GM21526 (cell line): ENCODE measurements around the gene ABHD16A.

ENCODE experiments used
- ATAC-seq: cut with Tn5 transposase; IDR thresholded peaks from one replicate; pipeline ENCODE4 v1.9.1; 2021; ENCODE audit warnings: moderate library complexity; ENCODE audit not compliant: unreplicated experiment, low FRiP score

ABHD16A gene

GRCh38 chr6:31663961-31664789, 38.9 kb downstream of the ABHD16A start:
- no peak for ATAC-seq

DNA sequence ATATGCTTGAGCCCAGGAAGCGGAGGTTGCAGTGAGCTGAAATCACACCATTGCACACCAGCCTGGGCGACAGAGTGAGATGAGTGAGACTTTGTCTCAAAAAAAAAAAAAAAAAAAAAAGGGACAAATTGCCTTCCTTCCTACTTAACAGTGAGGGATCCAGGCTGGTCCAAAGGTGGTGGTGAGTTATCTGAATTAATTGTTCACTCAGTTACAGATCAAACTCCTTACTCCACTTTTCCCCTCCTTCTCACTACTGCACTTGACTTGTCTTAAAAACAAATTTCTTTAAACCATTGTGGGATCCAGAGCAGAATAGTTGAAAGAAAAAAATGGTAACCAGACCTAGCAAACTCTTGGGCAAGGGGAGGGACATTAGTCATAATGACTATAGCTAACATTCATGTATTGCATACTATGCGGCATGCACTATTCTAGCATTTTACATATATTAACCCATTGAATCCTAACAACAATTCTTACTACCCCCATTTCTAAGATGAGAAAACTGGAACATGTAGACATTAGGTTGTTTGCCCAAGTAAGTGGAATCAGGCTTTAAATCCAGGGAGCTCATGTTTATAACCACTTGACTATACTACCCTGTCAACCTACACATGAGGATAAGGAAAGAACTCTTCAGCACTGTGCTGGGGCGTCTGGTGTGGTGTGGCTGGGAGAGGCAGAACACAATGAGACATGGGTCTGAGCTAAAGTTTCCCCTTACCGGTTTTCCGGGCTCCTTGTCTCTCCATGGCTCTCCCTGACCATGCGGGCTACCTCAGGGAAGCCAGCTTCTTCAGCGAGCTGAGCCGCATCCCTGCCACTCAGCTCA, 39.8 kb downstream of the ABHD16A start:
- no peak for ATAC-seq

DNA sequence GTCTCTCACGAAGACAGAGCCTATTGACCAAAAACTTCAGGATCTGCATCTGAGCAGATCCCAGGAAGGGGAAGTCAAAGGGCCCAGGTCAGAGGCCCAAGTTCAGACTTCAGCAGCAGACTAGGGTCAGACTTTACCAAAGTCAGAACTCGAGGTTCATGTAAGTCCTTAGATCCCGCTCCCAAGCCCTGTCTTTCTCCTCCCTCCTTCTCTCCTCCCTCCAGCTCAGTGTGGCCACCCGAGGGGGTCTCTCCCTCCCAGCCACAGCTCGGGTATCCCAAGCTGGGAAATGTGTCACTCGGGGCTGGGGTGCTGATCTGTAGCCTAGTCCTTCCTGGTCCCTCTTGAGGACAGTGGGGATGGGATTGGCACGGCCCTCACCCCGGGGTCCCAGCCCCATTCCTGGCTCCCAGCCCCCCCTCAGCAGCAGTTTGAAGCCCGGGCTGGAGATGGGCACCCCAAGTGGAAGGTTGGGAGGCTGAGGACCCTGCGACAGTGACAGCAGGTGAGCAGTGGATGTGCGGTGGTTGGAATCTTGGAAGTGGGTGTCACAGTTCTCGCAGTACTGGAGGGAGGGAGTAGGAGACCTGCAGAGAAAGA, 40.9 kb downstream of the ABHD16A start:
- no peak for ATAC-seq

DNA sequence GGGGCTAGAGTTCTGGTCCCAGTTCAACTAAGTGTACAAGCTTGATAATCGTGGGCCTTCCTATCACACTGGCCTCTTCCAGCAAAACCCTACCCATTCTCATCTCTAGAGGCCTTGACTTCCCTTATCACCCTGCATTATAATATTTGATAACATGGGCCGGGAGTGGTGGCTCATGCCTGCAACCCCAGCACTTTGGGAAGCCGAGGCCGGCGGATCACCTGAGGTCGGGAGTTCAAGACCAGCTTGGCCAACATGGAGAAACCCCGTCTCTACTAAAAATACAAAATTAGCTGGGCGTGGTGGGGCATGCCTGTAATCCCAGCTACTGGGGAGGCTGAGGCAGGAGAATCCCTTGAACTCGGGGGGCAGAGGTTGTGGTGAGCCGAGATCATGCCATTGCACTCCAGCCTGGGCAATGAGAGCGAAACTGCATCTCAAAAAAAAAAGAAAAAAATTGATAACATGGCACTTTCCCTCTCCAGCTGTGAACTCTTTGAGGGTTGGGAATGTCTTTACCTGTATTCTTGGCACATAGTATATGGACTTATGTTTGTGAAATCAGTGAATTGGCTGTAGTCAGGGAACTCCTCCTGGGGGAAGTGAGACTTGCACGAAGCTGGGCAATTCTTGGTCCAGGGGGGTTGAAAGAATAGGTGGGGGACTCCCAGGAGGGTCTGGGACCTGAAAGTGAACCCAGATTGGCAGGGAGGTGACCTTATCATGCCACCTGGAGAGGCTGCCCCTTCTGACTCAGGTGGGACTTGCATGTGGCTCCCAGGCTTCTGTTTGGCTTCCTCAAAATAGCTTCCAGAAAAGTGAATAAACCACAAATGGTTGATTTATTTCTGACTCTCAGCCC, 41.6 kb downstream of the ABHD16A start:
- no peak for ATAC-seq

DNA sequence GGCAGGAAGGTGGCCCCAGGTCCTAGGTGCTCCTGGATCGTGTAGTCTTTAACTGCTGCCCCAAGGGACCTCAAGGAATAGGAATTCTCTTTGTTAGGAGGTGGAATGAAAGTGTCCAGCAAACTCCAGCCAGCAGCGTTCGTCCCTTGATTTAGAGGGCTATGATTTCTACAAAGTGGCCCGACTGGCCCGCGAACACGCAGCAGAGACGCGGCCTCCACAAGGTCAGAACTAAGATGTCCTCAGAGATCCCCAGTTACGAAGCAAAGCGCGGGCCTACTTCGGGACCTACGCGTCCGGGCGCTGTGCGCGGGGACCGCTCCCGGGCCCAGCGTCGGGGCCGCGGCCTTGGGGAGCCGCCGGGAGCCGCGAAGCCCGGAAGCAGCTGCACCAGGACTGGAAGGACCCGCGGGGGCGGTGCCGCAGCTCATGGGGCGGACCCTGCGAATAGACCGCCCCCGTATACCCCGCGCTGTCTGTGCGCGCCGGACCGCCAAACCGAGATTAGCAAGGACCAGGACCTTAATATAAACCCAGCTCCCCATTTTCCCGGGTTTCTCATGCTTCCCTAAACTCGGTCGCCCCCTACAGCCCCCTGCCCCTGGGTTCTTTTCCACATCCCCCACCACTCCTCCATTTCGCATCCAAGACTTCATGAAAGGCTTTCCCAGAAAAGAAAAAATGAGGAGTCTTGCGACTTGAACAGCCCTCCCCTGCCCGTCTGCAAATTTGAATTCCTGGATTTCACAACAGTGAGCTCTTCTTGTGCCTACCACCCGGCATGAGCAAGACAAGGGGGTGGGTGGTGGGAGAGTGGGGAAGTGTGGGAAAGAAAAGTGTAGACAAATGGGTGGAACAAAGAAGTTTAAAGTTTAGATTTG, 42.5 kb downstream of the ABHD16A start, which contains the start of gene C6orf47:
Gene C6orf47, minus strand, starts transcription at position 398 of the 881 bp plus-strand sequence. CDS start 831 bp downstream, outside the sequence.
- ATAC-seq: peak; percentile 41

GRCh38 chr6:31659649-31660380, 43.3 kb downstream of the ABHD16A start:
- no peak for ATAC-seq

DNA sequence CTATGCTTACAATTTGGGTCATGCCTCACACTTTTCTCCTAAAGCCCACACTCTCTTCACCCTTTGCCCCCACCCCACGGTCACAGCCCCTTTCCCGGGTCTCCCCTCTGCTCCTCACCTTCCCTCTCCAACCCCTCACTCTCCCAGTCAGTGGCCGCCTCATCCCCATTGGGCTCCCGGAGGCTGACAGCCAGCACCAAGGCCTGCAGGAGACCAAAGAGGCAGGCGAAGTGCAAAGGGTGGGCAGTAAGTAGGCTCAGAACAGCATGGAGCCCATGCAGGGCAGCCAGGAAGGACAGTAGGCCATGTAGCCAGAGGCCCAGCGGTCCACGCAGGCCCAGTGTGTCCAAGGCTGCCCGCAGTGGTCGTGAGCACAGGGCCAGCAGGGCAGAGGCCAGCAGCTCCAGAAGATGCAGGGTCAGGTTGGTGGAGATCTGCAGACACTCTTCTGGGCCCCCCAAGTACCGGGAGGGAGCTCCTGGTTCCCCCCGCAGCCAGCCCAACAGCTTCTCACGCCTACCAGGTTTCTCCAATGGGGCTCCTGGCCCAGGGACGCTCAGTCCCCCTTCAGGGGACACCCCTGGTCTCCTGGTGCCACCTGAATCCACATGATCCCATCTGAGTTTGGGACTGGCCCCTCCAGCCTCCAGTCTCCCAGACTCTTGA, 44.0 kb downstream of the ABHD16A start:
- no peak for ATAC-seq

GRCh38 chr6:31658158-31658688, 44.9 kb downstream of the ABHD16A start:
- ATAC-seq: no peak

DNA sequence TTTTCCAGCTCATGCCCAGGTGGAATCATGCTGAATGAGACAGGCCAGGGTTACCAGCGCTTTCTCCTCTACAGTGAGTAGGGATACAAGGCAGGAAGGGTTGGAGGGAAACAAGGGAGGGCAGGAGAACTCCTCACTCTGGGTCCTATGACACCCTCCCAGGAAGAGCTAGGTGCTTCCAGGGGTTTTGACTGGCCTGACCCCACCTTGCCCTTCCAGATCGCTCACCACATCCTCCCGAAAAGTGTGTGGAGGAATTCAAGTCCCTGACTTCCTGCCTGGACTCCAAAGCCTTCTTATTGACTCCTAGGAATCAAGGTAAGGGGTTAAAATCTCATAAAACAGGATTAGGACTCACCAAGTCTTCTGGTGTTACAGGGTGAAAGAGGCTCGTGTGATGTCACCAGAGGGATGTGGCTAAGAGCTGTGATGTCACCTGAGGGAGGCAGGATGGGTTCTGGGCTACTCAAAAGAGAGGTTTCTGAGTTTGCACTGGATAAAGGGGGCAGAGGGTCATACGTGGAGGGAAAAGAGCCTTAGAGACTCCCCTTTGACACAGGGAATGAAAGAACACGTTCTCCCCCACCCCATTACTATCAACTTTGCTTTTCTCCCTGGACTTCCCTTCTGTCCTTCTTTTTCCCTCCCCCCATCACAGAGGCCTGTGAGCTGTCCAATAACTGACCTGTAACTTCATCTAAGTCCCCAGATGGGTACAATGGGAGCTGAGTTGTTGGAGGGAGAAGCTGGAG, 45.5 kb downstream of the ABHD16A start:
- ATAC-seq: no peak

DNA sequence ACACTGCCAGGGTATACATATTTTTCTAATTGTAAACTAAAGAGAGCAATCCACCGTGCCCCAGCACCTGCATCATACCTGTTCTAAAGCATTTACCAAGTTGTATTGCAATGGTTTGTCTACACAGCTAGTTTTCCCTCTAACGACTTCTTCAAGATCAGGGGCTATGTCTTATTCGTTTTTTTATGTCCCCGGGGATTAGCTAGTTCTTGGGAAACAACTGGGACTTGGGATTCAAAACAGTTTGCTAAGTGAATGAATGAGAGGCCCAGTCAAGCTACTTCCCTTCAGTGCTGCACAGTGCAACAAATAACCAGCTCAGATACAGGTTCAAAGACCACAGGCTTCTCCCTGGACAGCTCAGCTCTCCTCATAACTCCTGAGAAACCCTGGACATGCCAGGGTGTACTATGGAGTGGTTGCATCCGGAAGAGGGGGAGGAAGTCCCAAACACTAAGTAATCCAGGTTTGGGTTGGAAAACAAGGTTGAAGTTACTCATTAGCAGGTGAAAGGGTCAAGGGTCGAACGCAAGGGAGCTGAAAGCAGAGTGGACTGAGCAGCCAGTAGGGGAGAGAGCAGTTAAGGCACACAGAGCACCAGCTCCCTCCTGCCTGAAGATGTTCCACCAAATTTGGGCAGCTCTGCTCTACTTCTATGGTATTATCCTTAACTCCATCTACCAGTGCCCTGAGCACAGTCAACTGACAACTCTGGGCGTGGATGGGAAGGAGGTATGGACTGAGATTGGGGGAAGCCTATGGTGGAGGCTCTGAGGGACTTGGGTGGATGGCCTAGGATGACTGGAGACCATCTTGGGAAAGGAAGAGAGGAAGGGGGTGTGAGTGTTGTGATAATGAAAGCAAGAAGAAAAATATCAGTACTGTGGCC, 47.5 kb downstream of the ABHD16A start, which contains the start of gene APOM:
Gene APOM, plus strand, starts transcription at position 546 of the 889 bp plus-strand sequence. Its CDS starts 73 bp downstream, at position 619.
- no peak for ATAC-seq

- no peak for ATAC-seq
Measured at GRCh38 chr6:31654574-31655348, 48.4 kb downstream of the ABHD16A start.

GRCh38 chr6:31652925-31653724, 50.0 kb downstream of the ABHD16A start:
- peak; percentile 50 for ATAC-seq

- ATAC-seq: peak; percentile 18
Measured at GRCh38 chr6:31651602-31652191, 51.4 kb downstream of the ABHD16A start.

DNA sequence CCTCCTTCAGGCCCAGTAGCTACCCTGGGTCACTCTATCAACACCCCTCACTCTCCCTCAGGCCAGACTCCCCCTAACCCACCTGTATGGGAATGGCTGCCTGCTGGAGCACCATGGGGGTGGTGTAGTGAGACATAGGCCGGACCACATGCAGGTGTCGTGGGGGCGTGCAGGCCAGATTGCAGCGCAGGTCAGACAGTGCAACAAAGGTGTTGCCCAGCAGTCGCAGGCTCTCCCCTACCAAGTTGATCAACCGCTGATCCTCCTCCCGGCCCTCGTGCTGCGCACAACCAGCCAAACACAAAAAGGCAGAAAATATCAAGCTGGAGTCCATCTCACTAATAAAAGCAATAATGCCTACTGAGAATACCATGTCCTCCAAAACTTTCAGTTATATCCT, 57.8 kb downstream of the ABHD16A start:
- no peak for ATAC-seq
